ENCODE measurements around the gene CNTN2.

The CNTN2 gene

DNA sequence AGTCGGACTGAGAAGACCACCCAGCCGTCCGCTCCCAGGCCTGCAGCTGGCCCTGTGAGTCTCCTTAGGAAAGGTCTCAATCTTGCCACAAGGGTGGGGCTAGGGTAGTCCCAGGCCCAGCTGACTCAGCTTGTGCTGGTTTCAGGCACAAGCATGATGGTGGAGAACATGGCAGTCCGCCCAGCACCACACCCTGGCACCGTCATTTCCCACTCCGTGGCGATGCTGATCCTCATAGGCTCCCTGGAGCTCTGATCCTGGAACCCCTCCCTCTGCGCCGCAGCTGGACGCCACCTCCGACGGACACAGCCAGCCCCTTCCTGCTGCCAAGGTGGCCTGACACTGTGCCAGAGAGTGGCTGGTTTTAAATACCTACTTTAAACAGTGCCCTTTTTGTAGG is 30.5 kb downstream of the CNTN2 start:
- H3K4me3 ChIP-seq (replicated peaks in 1 of 2; ENCODE audit: low read depth in 2 of 2, low read length in 2 of 2) = no peak overlapping the region
- DNase-seq (ENCODE audit: low read depth in 2 of 2) = no peak
- TF ChIP-seq, protein P1, sequence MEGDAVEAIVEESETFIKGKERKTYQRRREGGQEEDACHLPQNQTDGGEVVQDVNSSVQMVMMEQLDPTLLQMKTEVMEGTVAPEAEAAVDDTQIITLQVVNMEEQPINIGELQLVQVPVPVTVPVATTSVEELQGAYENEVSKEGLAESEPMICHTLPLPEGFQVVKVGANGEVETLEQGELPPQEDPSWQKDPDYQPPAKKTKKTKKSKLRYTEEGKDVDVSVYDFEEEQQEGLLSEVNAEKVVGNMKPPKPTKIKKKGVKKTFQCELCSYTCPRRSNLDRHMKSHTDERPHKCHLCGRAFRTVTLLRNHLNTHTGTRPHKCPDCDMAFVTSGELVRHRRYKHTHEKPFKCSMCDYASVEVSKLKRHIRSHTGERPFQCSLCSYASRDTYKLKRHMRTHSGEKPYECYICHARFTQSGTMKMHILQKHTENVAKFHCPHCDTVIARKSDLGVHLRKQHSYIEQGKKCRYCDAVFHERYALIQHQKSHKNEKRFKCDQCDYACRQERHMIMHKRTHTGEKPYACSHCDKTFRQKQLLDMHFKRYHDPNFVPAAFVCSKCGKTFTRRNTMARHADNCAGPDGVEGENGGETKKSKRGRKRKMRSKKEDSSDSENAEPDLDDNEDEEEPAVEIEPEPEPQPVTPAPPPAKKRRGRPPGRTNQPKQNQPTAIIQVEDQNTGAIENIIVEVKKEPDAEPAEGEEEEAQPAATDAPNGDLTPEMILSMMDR (IDR thresholded peaks at IDR 0.05; ENCODE audit: low read depth, low read length) = no peak

DNA sequence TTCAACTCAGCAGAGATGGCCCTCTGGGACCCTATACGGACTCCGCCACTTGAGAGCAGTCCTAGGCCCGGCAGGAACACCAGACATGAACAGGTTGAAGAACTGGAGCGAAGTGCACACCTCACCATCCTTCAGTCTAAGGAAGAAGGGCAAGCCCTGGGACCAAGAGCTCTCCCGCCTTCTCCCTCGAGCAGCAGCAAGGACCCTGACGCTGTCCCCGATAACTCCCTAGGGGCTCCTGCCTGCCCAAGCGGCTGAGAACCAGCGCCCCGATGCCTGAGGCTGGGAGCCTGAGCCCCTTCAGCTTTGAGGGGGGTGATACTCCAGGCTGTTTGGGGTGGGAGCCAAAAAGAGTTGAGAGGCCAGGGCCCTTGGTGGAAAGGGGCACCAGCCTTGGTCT is 31.1 kb downstream of the CNTN2 start:
- DNase-seq (ENCODE audit: low read depth in 2 of 2) = no peak
- TF ChIP-seq, protein P1 (IDR thresholded peaks at IDR 0.05; ENCODE audit: low read depth, low read length) = no peak
- H3K4me3 ChIP-seq (replicated peaks in 1 of 2; ENCODE audit: low read depth in 2 of 2, low read length in 2 of 2) = no peak overlapping the region

DNA sequence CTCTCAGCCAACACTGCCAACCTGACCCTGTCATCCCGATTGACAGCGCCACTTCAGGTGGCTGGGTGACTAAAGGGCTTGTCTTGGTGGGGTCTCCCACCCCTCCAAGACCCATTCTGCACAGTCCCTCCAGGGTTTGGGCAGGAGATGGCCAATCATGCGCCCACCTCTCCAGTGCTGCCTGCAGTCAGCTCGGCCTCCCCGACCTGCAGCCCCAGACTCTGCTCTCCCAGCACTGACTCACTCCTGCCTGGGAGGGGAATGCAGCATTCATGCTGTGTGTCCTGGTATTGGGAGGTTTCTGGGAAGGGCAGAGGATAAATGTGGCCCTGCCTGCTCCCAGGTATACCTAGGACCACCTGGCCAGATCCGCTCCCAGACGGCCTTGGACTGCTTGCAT is 31.5 kb downstream of the CNTN2 start:
- DNase-seq (ENCODE audit: low read depth in 2 of 2) = no peak
- H3K4me3 ChIP-seq (replicated peaks in 1 of 2; ENCODE audit: low read depth in 2 of 2, low read length in 2 of 2) = no peak overlapping the region
- TF ChIP-seq, protein P1 (IDR thresholded peaks at IDR 0.05; ENCODE audit: low read depth, low read length) = no peak

DNA sequence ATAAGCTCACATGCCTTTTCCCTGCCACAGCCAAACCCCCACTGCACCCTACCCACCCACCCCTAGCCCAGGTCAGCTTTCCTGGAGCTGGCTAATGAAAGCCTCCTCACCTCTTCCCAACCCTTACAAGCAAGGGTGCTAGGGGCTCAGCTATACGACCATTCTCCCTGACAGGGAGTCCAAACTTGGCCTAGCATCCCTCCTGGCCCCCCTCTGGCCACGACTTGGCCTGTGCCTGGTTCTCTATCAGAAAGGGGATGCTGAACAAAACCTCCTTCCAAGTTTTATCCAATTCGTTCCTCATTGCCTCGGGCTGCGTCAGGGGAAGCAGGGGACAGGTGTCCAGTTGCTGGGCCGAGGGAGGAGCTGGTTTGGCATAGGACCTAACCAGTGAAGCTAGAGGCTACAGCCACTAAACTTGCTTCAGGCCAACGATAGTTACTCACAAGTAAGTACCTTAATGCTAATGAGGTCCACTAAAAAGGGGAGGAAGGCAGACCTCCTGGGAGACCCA is 32.7 kb downstream of the CNTN2 start:
- H3K4me3 ChIP-seq (replicated peaks in 1 of 2; ENCODE audit: low read depth in 2 of 2, low read length in 2 of 2) = no peak overlapping the region
- TF ChIP-seq, protein P1 (IDR thresholded peaks at IDR 0.05; ENCODE audit: low read depth, low read length) = no peak
- no peak for DNase-seq (ENCODE audit: low read depth in 2 of 2)

DNA sequence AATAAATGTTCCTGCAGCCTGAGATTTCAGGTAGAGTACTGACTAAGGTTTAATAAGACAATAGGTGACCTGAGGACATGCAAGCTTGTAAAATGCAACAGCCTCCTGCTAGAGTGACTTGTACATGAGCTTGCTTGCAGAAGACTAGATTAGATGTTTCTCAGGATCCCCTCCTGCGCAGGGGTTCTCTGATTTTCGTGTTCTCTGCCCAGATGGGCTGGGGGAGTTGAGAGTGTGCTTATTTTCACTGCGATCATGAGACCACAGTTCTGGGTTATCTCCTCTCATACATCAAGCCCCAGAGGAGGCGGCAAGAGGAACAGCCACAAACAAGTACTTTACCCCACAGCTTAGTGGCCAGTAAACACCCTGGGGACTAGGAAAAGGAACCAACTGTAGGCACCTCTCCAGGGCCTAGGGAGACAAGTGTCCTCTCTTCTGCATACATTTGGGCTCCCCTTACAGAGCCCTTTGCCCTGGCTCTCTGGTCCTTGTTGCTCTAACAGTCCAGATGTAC is 33.3 kb downstream of the CNTN2 start:
- H3K4me3 ChIP-seq (replicated peaks in 1 of 2; ENCODE audit: low read depth in 2 of 2, low read length in 2 of 2) = no peak overlapping the region
- DNase-seq (ENCODE audit: low read depth in 2 of 2) = no peak
- TF ChIP-seq, protein P1 (IDR thresholded peaks at IDR 0.05; ENCODE audit: low read depth, low read length) = no peak

DNA sequence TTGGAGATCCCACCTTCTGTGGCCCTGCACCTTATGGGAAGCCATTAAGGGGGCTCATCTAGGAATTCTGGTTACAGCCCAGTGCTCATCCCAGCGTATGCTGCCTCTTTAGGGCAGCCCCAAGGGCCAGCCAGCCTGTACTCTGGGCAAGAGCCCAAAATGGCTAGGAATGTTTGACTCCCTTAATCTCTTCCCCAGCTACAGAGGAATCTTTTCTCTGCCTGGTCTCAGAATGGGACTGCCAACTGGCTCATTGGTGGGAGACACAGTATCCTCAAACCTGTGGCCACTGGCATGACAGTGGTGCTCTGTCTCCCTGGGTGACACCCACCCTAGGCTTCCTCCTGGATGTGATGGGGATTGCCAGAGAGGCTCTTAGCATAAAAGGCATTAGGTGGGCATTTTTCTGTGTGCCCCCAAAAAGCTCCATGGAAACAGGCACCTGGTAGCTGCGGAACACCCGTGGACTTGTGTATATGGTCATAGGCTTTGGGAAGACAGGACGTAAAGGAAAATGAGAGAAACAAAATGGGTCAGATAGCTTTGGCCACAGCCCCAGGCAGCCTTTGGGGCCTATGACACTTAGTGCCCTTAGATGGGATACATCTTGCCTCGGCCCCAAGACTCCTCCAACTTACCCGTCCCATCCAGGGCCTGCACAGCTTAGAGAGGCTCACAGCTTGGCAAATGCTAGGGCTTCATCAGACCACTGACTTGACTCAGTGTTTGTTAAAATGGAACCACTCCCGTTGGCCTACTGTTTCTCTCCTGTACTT is 34.3 kb downstream of the CNTN2 start:
- peak in 1 of 2 donors; percentile 46 for DNase-seq (ENCODE audit: low read depth in 2 of 2)
- no peak overlapping the region for H3K4me3 ChIP-seq (replicated peaks in 1 of 2; ENCODE audit: low read depth in 2 of 2, low read length in 2 of 2)
- TF ChIP-seq, protein P1 (IDR thresholded peaks at IDR 0.05; ENCODE audit: low read depth, low read length) = no peak

All from cardiac fibroblast (primary cell).